GM19463 (cell line): ENCODE measurements around the gene MYO1E.
"Not testable (repeated sequence)": the region's sequence is repeated elsewhere in the genome, so short reads cannot be mapped to it uniquely, and the experiment has no call there.

Experiments used
- ATAC-seq: cut with Tn5 transposase; IDR thresholded peaks from one replicate; pipeline ENCODE4 v1.9.1; 2021; ENCODE audit warnings: mild to moderate bottlenecking, moderate library complexity; ENCODE audit not compliant: unreplicated experiment

Gene MYO1E

GRCh38 chr15:59372352-59373211, at the start of gene MYO1E:
TSS of gene MYO1E (minus strand) at chr15:59372871. CDS start at chr15:59372500, 371 bp downstream.
- ATAC-seq = peak; percentile 56

GRCh38 chr15:59420986-59421618, 48.4 kb upstream of the MYO1E start:
- no peak for ATAC-seq

- ATAC-seq = no peak
Observed at GRCh38 chr15:59420108-59420507, 47.4 kb upstream of the MYO1E start.

- no peak for ATAC-seq
Observed at GRCh38 chr15:59419170-59419569, 46.5 kb upstream of the MYO1E start.

- no peak for ATAC-seq
Observed at GRCh38 chr15:59416816-59417215, 44.1 kb upstream of the MYO1E start.

- ATAC-seq = no peak
Observed at GRCh38 chr15:59413577-59413976, 40.9 kb upstream of the MYO1E start.

- ATAC-seq = no peak
Observed at GRCh38 chr15:59410391-59410896, 37.8 kb upstream of the MYO1E start.

- ATAC-seq = no peak
Observed at GRCh38 chr15:59407946-59408345, 35.3 kb upstream of the MYO1E start.

- no peak for ATAC-seq
Observed at GRCh38 chr15:59406446-59406845, 33.8 kb upstream of the MYO1E start.

GRCh38 chr15:59405079-59405478, 32.4 kb upstream of the MYO1E start:
- no peak for ATAC-seq

GRCh38 chr15:59401824-59402569, 29.3 kb upstream of the MYO1E start:
- no peak for ATAC-seq

- ATAC-seq = not testable (repeated sequence)
Observed at GRCh38 chr15:59401051-59401823, 28.6 kb upstream of the MYO1E start.

GRCh38 chr15:59400103-59400813, 27.6 kb upstream of the MYO1E start:
- peak; percentile 21 for ATAC-seq

GRCh38 chr15:59399465-59400102, 26.9 kb upstream of the MYO1E start:
- peak; percentile 87 for ATAC-seq

GRCh38 chr15:59398220-59398619, 25.5 kb upstream of the MYO1E start:
- ATAC-seq = no peak

GRCh38 chr15:59396679-59397078, 24.0 kb upstream of the MYO1E start:
- no peak for ATAC-seq

GRCh38 chr15:59396211-59396610, 23.5 kb upstream of the MYO1E start:
- no peak for ATAC-seq

- ATAC-seq = no peak
Observed at GRCh38 chr15:59394166-59394661, 21.5 kb upstream of the MYO1E start.

- ATAC-seq = no peak
Observed at GRCh38 chr15:59392299-59392698, 19.6 kb upstream of the MYO1E start.
